Choroid plexus epithelial cell (primary cell): ENCODE results near the gene NOX4.

Source experiments
- DNase-seq: peaks from one replicate; pipeline ENCODE4 v3.0.0-alpha.2; 2010; ENCODE audit warnings: low read depth
- H3K4me3 ChIP-seq: 2 replicates; pipeline ENCODE4 v1.5.1; 2011; ENCODE audit warnings: low read depth, mild to moderate bottlenecking, control low read depth, low read length, moderate library complexity
- TF ChIP-seq, protein P1 (sequence below): conservative IDR thresholded peaks from 2 replicates; pipeline ENCODE4 v1.5.1; 2011; ENCODE audit warnings: low read depth, mild to moderate bottlenecking, control low read depth, inconsistent platforms, low read length, moderate library complexity

The NOX4 gene

DNA sequence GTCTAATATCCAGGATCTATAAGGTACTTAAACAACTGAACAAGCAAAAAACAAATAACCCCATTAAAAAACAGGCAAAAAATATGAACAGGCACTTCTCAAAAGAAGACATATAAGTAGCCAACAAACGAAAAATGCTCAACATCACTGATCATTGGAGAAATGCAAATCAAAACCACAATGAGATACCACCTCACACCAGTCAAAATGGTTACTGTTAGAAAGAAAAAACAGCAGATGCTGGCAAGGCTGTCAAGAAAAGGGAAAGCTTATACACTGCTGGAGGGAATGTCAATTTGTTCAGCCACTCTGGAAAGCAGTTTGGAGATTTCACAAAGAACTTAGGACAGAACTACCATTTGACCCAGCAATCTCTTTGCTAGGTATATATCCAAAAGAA is 30.6 kb upstream of the NOX4 start:
- TF ChIP-seq, protein P1, sequence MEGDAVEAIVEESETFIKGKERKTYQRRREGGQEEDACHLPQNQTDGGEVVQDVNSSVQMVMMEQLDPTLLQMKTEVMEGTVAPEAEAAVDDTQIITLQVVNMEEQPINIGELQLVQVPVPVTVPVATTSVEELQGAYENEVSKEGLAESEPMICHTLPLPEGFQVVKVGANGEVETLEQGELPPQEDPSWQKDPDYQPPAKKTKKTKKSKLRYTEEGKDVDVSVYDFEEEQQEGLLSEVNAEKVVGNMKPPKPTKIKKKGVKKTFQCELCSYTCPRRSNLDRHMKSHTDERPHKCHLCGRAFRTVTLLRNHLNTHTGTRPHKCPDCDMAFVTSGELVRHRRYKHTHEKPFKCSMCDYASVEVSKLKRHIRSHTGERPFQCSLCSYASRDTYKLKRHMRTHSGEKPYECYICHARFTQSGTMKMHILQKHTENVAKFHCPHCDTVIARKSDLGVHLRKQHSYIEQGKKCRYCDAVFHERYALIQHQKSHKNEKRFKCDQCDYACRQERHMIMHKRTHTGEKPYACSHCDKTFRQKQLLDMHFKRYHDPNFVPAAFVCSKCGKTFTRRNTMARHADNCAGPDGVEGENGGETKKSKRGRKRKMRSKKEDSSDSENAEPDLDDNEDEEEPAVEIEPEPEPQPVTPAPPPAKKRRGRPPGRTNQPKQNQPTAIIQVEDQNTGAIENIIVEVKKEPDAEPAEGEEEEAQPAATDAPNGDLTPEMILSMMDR, result no peak
- DNase-seq, result no peak
- no peak overlapping the region for H3K4me3 ChIP-seq

DNA sequence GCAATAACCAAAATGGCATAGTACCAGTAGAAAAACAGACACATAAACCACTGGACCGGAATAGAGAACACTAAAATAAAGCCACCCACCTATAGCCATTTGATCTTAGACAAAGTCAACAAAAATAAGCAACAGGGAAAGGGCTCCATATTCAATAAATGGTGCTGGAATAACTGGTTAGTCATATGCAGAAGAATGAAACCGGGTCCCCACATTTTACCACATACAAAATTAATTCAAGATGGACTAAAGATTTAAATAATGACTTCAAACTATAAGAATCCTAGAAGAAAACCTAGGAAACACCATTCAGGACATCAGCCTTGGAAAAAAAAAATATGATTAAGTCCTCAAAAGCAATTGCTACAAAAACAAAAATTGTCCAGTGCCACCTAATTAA is 30.1 kb upstream of the NOX4 start:
- H3K4me3 ChIP-seq, result no peak overlapping the region
- no peak for DNase-seq
- TF ChIP-seq, protein P1, result no peak

DNA sequence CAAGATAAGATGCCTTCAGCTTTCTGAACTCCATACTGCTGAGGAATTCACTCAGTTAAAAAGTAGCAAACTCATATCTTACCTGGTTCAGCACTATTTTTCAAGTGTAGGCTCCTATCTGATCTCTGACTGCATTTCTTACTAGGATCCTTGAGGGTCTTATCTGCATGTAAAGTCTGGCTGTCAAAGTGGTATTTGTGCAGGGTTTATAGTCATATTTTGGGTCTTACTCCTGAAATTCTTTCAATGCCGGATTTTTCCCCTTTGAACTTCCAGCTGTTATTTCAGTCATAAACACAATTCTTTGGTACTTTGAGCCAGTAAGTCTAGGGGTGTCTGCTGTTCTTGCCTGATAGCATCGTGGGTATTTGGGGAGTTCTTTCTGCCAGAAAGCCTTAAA is 25.3 kb upstream of the NOX4 start:
- H3K4me3 ChIP-seq, result no peak overlapping the region
- TF ChIP-seq, protein P1, result no peak
- no peak for DNase-seq

DNA sequence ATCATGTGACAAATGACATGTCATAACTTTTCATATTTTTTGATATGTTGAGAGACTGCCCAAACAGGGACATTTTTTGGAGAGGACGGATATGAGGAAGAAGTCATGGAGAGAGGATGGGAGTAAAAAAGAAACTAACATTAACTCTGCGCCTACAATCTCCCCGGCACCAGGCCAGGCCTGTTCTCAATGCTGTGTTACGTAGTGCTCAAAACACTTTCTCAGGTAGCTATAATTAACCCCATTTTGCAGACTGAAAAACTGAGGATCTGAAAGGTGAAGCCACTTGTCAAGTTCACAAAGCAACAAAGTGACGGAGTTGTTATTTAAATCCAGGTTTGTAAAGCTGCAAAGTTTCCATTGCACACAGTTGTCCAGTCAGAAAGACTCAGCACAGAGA is 17.4 kb upstream of the NOX4 start:
- DNase-seq, result no peak
- TF ChIP-seq, protein P1, result no peak
- no peak overlapping the region for H3K4me3 ChIP-seq

DNA sequence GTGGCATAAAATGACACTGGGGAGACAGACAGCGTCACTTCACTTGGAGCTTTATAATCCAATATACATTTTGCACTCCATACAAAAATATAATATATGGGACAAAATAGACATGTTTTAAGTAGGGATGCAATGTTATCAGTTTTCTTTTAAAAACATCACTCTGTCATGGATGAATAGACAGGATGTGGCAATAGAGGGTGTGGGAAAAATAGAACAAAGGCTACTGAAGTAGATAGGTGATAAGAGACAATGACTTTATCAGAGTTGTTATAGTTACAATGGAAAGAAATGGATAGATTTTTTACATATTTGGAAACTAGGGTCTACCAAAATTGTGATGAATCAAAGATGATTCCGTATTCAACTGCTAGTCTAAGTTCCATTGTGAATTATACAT is 13.1 kb upstream of the NOX4 start:
- DNase-seq, result no peak
- H3K4me3 ChIP-seq, result no peak overlapping the region
- TF ChIP-seq, protein P1, result no peak

DNA sequence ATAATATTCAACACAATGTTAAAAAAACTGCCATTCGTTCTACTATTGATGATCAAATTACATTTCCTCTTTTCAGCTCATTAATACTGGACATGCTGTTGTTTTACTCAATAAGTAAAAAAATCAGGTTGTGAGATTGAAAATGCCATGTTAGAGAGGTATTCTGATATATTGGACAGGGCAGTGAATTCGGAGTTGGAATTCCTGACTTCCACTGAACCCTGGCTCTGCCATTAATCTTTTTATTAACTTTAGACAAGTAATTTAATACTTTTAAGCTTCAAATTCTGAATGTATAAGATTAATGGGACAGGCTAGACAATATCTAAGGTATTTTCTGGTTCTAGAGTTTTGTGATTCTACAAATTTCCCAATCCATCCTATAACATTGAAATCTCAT is 12.2 kb upstream of the NOX4 start:
- TF ChIP-seq, protein P1, result no peak
- no peak for DNase-seq
- no peak overlapping the region for H3K4me3 ChIP-seq

DNA sequence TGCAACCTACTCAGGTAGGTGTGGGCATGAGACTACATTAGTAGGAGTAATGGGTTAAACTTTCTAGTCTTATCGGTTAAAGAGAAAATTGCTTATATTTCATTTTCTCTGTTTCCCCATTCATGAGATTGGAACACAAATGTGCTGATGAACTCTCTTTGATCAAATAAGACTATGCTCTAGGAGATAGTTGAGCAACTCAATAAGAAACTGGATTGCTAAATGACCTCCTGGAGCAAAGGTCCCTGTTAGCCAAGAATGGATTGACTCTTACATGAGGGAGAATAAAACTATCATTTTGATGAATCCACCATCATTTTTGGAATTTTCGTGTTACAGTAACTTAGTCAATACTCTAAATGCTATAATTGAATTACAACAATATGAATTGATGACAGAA is 11.1 kb upstream of the NOX4 start:
- H3K4me3 ChIP-seq, result no peak overlapping the region
- DNase-seq, result no peak
- TF ChIP-seq, protein P1, result no peak
